ENCODE data around the gene TMEM212.

DNA sequence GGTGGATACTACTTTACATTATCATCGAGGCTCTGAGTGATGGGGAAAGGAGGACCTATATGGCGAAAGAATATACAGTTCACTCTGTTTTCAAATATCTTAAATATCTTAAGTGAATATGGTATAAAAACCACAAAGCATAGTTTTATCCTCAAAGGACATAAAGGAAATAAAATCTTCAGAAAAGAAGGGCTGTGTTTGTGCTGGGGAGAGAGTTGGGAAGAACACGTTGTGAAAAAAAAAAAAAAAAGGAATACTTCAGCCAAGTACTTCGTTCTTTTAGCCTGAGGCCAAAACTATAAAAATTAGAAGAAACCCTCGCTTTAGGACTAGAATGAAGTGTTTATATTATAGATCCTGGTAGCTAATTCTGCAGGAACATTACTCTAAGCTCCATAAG, 10.2 kb upstream of the TMEM212 start:
- no peak for TF ChIP-seq POLR2A (IDR thresholded peaks at IDR 0.05; ENCODE audit: low read depth, low read length)
- TF ChIP-seq TAF1 (IDR thresholded peaks at IDR 0.05; ENCODE audit: borderline replicate concordance, low read depth, low read length) = no peak
- no peak for TF ChIP-seq POLR2AphosphoS5 (IDR thresholded peaks at IDR 0.05; ENCODE audit: low read depth, low read length)

All from GM12892 (cell line).